ENCODE data around the gene MACROD2.

The MACROD2 gene

DNA sequence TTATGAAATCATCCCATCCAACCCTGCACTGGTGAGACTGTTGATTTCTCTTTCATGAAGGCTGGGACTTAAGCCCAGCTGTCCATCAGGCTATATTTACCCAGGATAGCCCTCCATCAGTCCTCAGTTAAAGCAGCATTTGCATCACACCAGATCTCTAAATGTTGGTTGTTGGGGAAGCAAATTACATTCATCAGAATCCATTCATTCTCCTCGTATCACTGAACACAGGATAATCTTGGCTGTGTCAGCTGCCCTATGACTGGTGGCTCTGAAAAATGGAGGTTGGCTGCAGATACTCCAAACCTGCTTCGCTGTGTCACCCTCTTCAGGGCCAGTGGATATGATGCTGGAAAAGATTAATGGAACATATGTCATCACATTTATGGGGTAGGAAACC, 1859.6 kb downstream of the MACROD2 start:
- no peak for TF ChIP-seq CTCF (IDR thresholded peaks at IDR 0.05; ENCODE audit: control insufficient read depth, insufficient read depth, low read depth, low read length, missing control alignments)
- DNase-seq (ENCODE audit: low read depth): no peak
- no peak overlapping the region for H3K4me3 ChIP-seq (ENCODE audit: control insufficient read depth, low read depth, low read length)

DNA sequence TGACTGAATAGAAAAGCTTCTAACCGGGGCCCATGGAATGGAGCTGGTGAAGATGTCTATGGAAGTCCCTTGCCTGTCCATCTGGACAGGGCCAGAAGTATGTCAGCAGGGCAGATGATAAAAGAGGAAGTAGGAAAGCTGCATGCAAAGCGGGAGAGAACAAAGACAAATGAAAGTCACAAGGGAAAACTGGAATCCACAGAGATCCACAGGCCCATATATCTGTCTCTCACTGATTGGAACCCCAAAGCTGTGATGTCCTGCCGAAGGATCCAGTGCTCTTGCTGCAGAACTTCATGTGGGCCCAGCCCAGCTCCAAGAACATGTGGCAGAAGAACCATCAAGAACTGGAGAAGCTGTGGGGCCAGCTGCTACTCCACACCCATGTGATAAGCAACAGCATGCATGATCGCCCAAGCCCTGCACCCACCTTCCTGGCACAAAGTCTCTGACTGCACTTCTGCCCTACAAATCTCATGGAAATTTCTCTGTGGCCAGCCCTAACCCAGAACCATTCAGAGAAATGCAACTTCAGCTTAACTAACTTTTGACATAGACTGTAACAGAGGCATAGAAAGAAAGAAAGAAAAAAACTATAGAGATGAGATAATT, 1862.0 kb downstream of the MACROD2 start:
- H3K4me3 ChIP-seq (ENCODE audit: control insufficient read depth, low read depth, low read length): no peak overlapping the region
- DNase-seq (ENCODE audit: low read depth): no peak
- TF ChIP-seq CTCF (IDR thresholded peaks at IDR 0.05; ENCODE audit: control insufficient read depth, insufficient read depth, low read depth, low read length, missing control alignments): no peak

DNA sequence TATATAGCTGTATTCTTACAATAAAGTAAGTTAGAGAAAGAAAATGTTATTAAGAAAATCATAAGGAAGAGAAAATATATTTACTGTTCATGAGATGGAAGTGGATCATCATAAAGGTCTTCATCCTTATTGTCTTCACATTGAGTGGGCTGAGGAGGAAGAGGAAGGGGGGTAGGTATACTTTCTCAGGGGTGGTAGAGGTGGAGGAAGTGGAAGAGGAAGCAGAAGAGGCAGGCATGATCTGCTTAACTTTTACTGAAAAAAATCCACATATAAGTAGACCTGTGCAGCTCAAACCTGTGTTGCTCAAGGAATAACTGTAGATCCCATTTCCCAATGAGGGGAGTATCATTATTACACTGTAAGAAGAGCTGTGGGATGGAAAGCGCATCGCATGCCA, 1863.7 kb downstream of the MACROD2 start:
- DNase-seq (ENCODE audit: low read depth): no peak
- no peak for TF ChIP-seq CTCF (IDR thresholded peaks at IDR 0.05; ENCODE audit: control insufficient read depth, insufficient read depth, low read depth, low read length, missing control alignments)
- no peak overlapping the region for H3K4me3 ChIP-seq (ENCODE audit: control insufficient read depth, low read depth, low read length)

GRCh38 chr20:15860850-15861249, 1865.5 kb downstream of the MACROD2 start:
- no peak overlapping the region for H3K4me3 ChIP-seq (ENCODE audit: control insufficient read depth, low read depth, low read length)
- no peak for TF ChIP-seq CTCF (IDR thresholded peaks at IDR 0.05; ENCODE audit: control insufficient read depth, insufficient read depth, low read depth, low read length, missing control alignments)
- DNase-seq (ENCODE audit: low read depth): no peak

DNA sequence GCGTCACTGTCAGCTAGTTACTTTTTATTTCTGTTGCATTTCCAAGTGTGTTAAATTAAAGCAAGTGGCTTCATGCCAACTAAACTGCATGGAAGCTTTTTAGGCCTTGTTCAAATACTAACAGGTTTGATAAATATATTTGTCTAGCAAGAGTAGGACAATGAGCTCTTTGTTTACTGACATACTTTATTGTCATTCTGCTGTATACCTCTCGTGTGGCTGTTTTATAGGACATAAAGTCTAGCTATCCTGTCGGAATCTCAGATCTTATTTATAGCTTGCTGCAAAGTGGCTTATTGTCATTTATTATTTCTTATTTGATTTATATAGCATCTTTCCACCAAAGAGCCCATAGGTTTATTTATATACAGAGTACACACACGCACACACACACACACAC, 1866.9 kb downstream of the MACROD2 start:
- no peak for DNase-seq (ENCODE audit: low read depth)
- no peak for TF ChIP-seq CTCF (IDR thresholded peaks at IDR 0.05; ENCODE audit: control insufficient read depth, insufficient read depth, low read depth, low read length, missing control alignments)

DNA sequence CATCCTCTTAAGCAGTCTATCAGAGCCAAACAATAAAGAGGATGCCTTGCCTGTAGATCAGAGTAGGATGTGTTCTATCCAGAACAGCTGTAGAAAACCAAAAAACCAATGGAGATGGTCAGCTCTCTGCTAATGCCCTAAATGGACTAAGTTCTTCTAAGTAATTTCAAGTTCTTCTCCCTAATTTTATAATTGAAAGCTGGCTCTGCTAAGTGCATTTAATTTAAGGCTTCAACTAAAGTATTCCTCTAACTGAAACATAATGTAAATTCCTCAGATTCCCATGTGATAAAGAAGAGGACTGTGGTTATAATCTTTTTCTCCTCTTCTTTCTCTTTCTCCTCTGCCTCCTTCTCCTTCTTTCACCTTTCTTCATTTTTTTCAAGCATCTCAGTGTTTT, 1868.4 kb downstream of the MACROD2 start:
- DNase-seq (ENCODE audit: low read depth): no peak
- TF ChIP-seq CTCF (IDR thresholded peaks at IDR 0.05; ENCODE audit: control insufficient read depth, insufficient read depth, low read depth, low read length, missing control alignments): no peak

More for the DNA sequence above, 1866.9 kb downstream of the MACROD2 start:
- H3K4me3 ChIP-seq (ENCODE audit: control insufficient read depth, low read depth, low read length): no peak overlapping the region

DNA sequence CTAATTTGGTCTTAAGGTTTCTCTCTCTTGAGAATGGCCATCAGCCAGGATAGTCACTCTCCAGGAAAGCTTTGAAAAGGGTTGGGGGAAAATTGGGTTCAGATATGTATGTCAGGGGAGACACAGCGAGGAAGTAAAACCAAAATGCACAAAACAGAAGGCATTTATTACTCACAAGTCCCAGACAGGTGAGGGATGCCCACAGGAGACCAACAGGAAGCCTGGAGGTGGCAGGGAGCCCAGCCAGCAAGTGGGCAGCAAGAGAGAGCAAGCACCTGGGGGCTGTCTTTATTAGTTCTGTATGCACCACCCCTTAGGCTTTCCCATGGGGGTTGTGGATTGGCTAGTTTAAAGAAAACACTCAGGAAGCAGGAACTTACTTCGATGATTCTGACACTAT, 1870.2 kb downstream of the MACROD2 start:
- H3K4me3 ChIP-seq (ENCODE audit: control insufficient read depth, low read depth, low read length): no peak overlapping the region
- no peak for DNase-seq (ENCODE audit: low read depth)
- TF ChIP-seq CTCF (IDR thresholded peaks at IDR 0.05; ENCODE audit: control insufficient read depth, insufficient read depth, low read depth, low read length, missing control alignments): no peak

More for the DNA sequence above, 1868.4 kb downstream of the MACROD2 start:
- no peak overlapping the region for H3K4me3 ChIP-seq (ENCODE audit: control insufficient read depth, low read depth, low read length)
